Mesendoderm (in vitro differentiated cells): ENCODE results near the gene AP4S1.
"Not testable (repeated sequence)": the region's sequence is repeated elsewhere in the genome, so short reads cannot be mapped to it uniquely, and the experiment has no call there.

Experiments used
- DNase-seq: peaks from one replicate; pipeline ENCODE4 v3.0.0; 2013
- H2AK5ac ChIP-seq: 2 replicates; pipeline ENCODE4 v1.6.1; 2013; ENCODE audit warnings: low read length, inconsistent platforms
- H2BK120ac ChIP-seq: 2 replicates; pipeline ENCODE4 v1.6.1; 2013; ENCODE audit warnings: low read depth, mild to moderate bottlenecking, low read length, moderate library complexity, mixed read lengths
- H2BK15ac ChIP-seq: replicated peaks from 2 replicates; pipeline ENCODE4 v1.6.1; 2013; ENCODE audit warnings: low read depth, mild to moderate bottlenecking, moderate library complexity
- H2BK5ac ChIP-seq: 2 replicates; pipeline ENCODE4 v1.6.1; 2013; ENCODE audit warnings: low read length, inconsistent platforms
- H3K18ac ChIP-seq: 2 replicates; pipeline ENCODE4 v1.6.1; 2013; ENCODE audit warnings: mild to moderate bottlenecking, low read length, mixed read lengths
- H3K23ac ChIP-seq: one replicate; pipeline ENCODE4 v1.6.1; 2013; ENCODE audit warnings: low read length
- H3K27ac ChIP-seq: 2 replicates; pipeline ENCODE4 v1.5.1; 2013; ENCODE audit warnings: low read depth, mild to moderate bottlenecking, inconsistent platforms, low read length, moderate library complexity
- H3K27me3 ChIP-seq: 2 replicates; pipeline ENCODE4 v1.6.1; 2013; ENCODE audit warnings: low read length, control low read depth, mild to moderate bottlenecking, inconsistent platforms; ENCODE audit not compliant: insufficient read depth, poor library complexity
- H3K36me3 ChIP-seq: 2 replicates; pipeline ENCODE4 v1.6.1; 2013; ENCODE audit warnings: low read length, inconsistent platforms; ENCODE audit not compliant: control insufficient read depth, insufficient read depth
- H3K4ac ChIP-seq: one replicate; pipeline ENCODE4 v1.6.1; 2013; ENCODE audit warnings: low read depth, mild to moderate bottlenecking, low read length, moderate library complexity
- H3K4me1 ChIP-seq: 2 replicates; pipeline ENCODE4 v1.6.1; 2013; ENCODE audit warnings: low read depth, low read length, inconsistent platforms; ENCODE audit not compliant: control insufficient read depth
- H3K4me2 ChIP-seq: 2 replicates; pipeline ENCODE4 v1.6.1; 2013; ENCODE audit warnings: low read length
- H3K4me3 ChIP-seq: 2 replicates; pipeline ENCODE4 v1.5.1; 2013; ENCODE audit warnings: mild to moderate bottlenecking, low read length
- H3K56ac ChIP-seq: one replicate; pipeline ENCODE4 v1.6.1; 2013; ENCODE audit warnings: low read length
- H3K79me1 ChIP-seq: 2 replicates; pipeline ENCODE4 v1.6.1; 2013; ENCODE audit warnings: low read length, inconsistent platforms
- H3K79me2 ChIP-seq: 2 replicates; pipeline ENCODE4 v1.6.1; 2013; ENCODE audit warnings: mild to moderate bottlenecking, low read length; ENCODE audit not compliant: control insufficient read depth, insufficient read depth
- H3K9ac ChIP-seq: 2 replicates; pipeline ENCODE4 v1.6.1; 2013; ENCODE audit warnings: low read length, inconsistent platforms
- H4K5ac ChIP-seq: one replicate; pipeline ENCODE4 v1.6.1; 2013; ENCODE audit warnings: low read length
- H4K8ac ChIP-seq: one replicate; pipeline ENCODE4 v1.6.1; 2013; ENCODE audit warnings: low read depth, mild to moderate bottlenecking, control low read depth, low read length, moderate library complexity
- WGBS: extraction: QIAGEN DNeasy Blood & Tissue Kit; methylation state at CpG from one replicate; pipeline ENCODE4 v1.1.7; 2013; ENCODE audit warnings: low lambda C conversion rate, missing lambda C conversion rate; ENCODE audit not compliant: insufficient coverage; ENCODE audit errors: extremely low coverage; 5-methylcytosine and 5-hydroxymethylcytosine counted together

The AP4S1 gene

GRCh38 chr14:31080484-31080883 lies 55.0 kb downstream of the AP4S1 start:
- no peak for DNase-seq
- H3K4me3 ChIP-seq: no peak overlapping the region
- no CpG with 5 or more reads among the region's 4 CpGs for WGBS

GRCh38 chr14:31083781-31084180 lies 58.3 kb downstream of the AP4S1 start:
- H2BK5ac ChIP-seq: no peak overlapping the region
- H3K56ac ChIP-seq: no peak overlapping the region
- no peak for DNase-seq
- no peak overlapping the region for H4K5ac ChIP-seq
- H3K18ac ChIP-seq: no peak overlapping the region
- H4K8ac ChIP-seq: no peak overlapping the region
- H3K4me3 ChIP-seq: no peak overlapping the region
- H3K27ac ChIP-seq: no peak overlapping the region
- no peaks in the 10 kb centered on the region for H3K4me1 ChIP-seq
- no peaks in the 10 kb centered on the region for H3K79me2 ChIP-seq
- H2BK120ac ChIP-seq: no peak overlapping the region
- H3K27me3 ChIP-seq: no peaks in the 10 kb centered on the region
- H3K36me3 ChIP-seq: no peaks in the 10 kb centered on the region
- H3K79me1 ChIP-seq: no peaks in the 10 kb centered on the region
- WGBS: no CpG with 5 or more reads among the region's 3 CpGs
- H2AK5ac ChIP-seq: no peak overlapping the region
- H3K23ac ChIP-seq: no peak overlapping the region
- H3K4me2 ChIP-seq: no peak overlapping the region
- H2BK15ac ChIP-seq: no peak overlapping the region
- no peak overlapping the region for H3K9ac ChIP-seq
- H3K4ac ChIP-seq: no peak overlapping the region

More at GRCh38 chr14:31080484-31080883, 55.0 kb downstream of the AP4S1 start:
- Histone ChIP-seq H3K9ac (no peak overlapping the region), H2AK5ac (no peak overlapping the region), H2BK15ac (no peak overlapping the region), H3K27ac (no peak overlapping the region), H2BK5ac (no peak overlapping the region), H3K79me2 (no peaks in the 10 kb centered on the region), H3K4me1 (no peaks in the 10 kb centered on the region), H3K36me3 (no peaks in the 10 kb centered on the region), H3K23ac (no peak overlapping the region), H3K4ac (no peak overlapping the region), H3K27me3 (no peaks in the 10 kb centered on the region), H3K79me1 (no peaks in the 10 kb centered on the region), H4K5ac (no peak overlapping the region), H3K18ac (no peak overlapping the region), H2BK120ac (no peak overlapping the region), H3K4me2 (no peak overlapping the region), H4K8ac (no peak overlapping the region), H3K56ac (no peak overlapping the region)

GRCh38 chr14:31084385-31084784 lies 58.9 kb downstream of the AP4S1 start:
- no peaks in the 10 kb centered on the region for H3K79me1 ChIP-seq
- H3K4ac ChIP-seq: no peak overlapping the region
- H3K36me3 ChIP-seq: no peaks in the 10 kb centered on the region
- no peak overlapping the region for H2BK5ac ChIP-seq
- H3K27me3 ChIP-seq: no peaks in the 10 kb centered on the region
- H3K9ac ChIP-seq: no peak overlapping the region
- no peaks in the 10 kb centered on the region for H3K4me1 ChIP-seq
- WGBS: no CpG with 5 or more reads among the region's 5 CpGs
- H3K56ac ChIP-seq: no peak overlapping the region
- H4K8ac ChIP-seq: no peak overlapping the region
- H3K18ac ChIP-seq: no peak overlapping the region
- no peak overlapping the region for H3K4me3 ChIP-seq
- no peak overlapping the region for H3K23ac ChIP-seq
- H3K27ac ChIP-seq: no peak overlapping the region
- DNase-seq: no peak
- no peak overlapping the region for H2AK5ac ChIP-seq
- H3K4me2 ChIP-seq: no peak overlapping the region
- H3K79me2 ChIP-seq: no peaks in the 10 kb centered on the region
- no peak overlapping the region for H2BK15ac ChIP-seq
- H4K5ac ChIP-seq: no peak overlapping the region
- no peak overlapping the region for H2BK120ac ChIP-seq

GRCh38 chr14:31085027-31085426 lies 59.6 kb downstream of the AP4S1 start:
- no peak overlapping the region for H3K4ac ChIP-seq
- no peak overlapping the region for H3K27ac ChIP-seq
- WGBS: no CpG with 5 or more reads among the region's 3 CpGs
- no peak overlapping the region for H4K5ac ChIP-seq
- H2AK5ac ChIP-seq: no peak overlapping the region
- H3K27me3 ChIP-seq: no peaks in the 10 kb centered on the region
- H3K23ac ChIP-seq: no peak overlapping the region
- H2BK5ac ChIP-seq: no peak overlapping the region
- H3K18ac ChIP-seq: no peak overlapping the region
- H3K9ac ChIP-seq: no peak overlapping the region
- no peak overlapping the region for H3K4me3 ChIP-seq
- no peak overlapping the region for H3K56ac ChIP-seq
- no peak for DNase-seq
- H3K79me1 ChIP-seq: no peaks in the 10 kb centered on the region
- H3K4me2 ChIP-seq: no peak overlapping the region
- no peak overlapping the region for H4K8ac ChIP-seq
- no peaks in the 10 kb centered on the region for H3K79me2 ChIP-seq
- H3K36me3 ChIP-seq: no peaks in the 10 kb centered on the region
- H2BK15ac ChIP-seq: no peak overlapping the region
- no peak overlapping the region for H2BK120ac ChIP-seq
- no peaks in the 10 kb centered on the region for H3K4me1 ChIP-seq

GRCh38 chr14:31086466-31086865 lies 61.0 kb downstream of the AP4S1 start:
- H3K79me2 ChIP-seq, H3K27ac ChIP-seq, H3K9ac ChIP-seq, H3K18ac ChIP-seq, H3K4me2 ChIP-seq, DNase-seq, H2BK5ac ChIP-seq, H3K4me3 ChIP-seq, H3K36me3 ChIP-seq, H3K79me1 ChIP-seq, H2BK15ac ChIP-seq, H4K5ac ChIP-seq, H2BK120ac ChIP-seq, H3K23ac ChIP-seq, H4K8ac ChIP-seq, H3K4ac ChIP-seq, H3K27me3 ChIP-seq, H3K4me1 ChIP-seq, H2AK5ac ChIP-seq, H3K56ac ChIP-seq: not testable (repeated sequence)
- no CpG with 5 or more reads among the region's 9 CpGs for WGBS

- no peak overlapping the region for H3K18ac ChIP-seq
- H3K36me3 ChIP-seq: no peaks in the 10 kb centered on the region
- no peak overlapping the region for H2BK5ac ChIP-seq
- no peak overlapping the region for H3K56ac ChIP-seq
- H3K4me1 ChIP-seq: no peaks in the 10 kb centered on the region
- no peak overlapping the region for H3K27ac ChIP-seq
- H3K27me3 ChIP-seq: no peaks in the 10 kb centered on the region
- H3K4me3 ChIP-seq: no peak overlapping the region
- H3K4ac ChIP-seq: no peak overlapping the region
- no peak for DNase-seq
- no peak overlapping the region for H2BK120ac ChIP-seq
- no peak overlapping the region for H4K8ac ChIP-seq
- H3K79me2 ChIP-seq: no peaks in the 10 kb centered on the region
- no peak overlapping the region for H3K9ac ChIP-seq
- no peak overlapping the region for H3K23ac ChIP-seq
- H2AK5ac ChIP-seq: no peak overlapping the region
- H3K4me2 ChIP-seq: no peak overlapping the region
- H2BK15ac ChIP-seq: no peak overlapping the region
- H4K5ac ChIP-seq: no peak overlapping the region
- no CpG with 5 or more reads among the region's 5 CpGs for WGBS
- H3K79me1 ChIP-seq: no peaks in the 10 kb centered on the region
Measured at GRCh38 chr14:31090883-31091764, 65.7 kb downstream of the AP4S1 start.
